NCI-H2171 (cell line): Measurements from ENCODE around the gene SPATA2L.

Source experiments
- DNase-seq: peaks from one replicate; lab custom pipeline; 2025; lab: John Stamatoyannopoulos, UW

SPATA2L gene

DNA sequence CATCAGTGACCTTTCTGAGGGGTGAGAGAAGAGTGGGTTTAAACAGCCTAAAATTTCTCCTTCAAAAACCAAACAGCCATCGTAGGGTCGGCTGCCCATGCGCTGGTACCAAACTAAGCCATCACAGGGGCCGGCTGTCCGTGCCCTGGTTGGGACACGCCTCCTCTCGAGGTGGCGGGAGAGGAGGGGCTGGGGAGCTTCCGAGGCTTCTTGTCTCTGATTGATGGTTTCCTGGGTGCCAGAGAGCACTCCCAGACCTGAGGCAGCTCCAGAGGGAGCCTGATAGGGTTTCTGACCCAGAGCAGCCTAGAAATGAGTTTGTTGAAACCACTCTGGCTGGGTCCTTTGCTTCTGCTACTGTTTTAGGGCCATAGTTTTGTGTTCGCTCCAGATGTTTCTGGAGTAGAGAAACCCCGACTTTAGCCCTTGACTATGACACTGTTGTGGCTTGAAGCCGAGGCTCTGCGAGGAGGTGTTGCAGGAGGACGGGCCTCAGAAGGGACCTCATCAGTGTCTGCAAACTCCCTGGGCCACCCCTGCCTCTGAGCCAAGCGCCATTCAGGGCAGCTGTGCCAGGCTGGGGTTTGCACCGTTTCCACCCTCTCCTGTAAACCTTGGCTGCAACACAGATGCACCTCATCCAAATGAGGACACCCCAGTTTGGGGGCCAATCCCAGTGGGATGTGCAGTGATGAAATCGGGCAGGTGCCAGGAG lies 26.1 kb upstream of the SPATA2L start:
- no peak for DNase-seq

- no peak for DNase-seq
Measured at GRCh38 chr16:89723279-89724250, 22.1 kb upstream of the SPATA2L start.

DNA sequence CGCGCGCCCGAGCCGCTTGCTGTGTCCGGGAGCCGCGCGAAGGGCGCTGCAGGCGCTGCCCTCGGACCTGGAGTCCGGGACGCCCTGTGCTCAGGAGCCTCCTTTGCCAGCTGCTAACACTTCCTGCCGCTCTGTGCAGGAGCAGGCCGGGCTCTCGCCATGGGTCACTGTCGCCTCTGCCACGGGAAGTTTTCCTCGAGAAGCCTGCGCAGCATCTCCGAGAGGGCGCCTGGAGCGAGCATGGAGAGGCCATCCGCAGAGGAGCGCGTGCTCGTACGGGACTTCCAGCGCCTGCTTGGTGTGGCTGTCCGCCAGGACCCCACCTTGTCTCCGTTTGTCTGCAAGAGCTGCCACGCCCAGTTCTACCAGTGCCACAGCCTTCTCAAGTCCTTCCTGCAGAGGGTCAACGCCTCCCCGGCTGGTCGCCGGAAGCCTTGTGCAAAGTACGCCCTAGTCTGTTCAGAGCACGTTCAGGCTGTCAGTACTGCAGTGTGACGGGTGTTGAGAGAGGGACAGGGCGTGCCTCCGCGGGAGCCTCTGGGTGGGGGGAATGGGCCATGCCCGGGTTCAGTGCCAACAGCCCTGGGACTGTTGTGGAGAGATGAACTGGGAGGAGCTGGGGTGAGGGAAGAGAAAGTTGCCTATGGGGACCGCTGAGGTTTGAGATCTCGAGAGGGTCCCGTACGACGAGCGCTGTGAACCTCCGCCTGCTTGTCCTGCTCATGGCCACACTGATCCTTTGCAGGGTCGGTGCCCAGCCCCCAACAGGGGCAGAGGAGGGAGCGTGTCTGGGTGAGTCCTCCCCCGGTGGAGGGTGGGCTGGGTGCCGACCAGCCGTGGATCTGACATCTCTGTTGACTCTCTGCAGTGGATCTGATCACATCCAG lies 21.1 kb upstream of the SPATA2L start:
- DNase-seq, result no peak

GRCh38 chr16:89721546-89722391 lies 20.3 kb upstream of the SPATA2L start:
- DNase-seq, result no peak

DNA sequence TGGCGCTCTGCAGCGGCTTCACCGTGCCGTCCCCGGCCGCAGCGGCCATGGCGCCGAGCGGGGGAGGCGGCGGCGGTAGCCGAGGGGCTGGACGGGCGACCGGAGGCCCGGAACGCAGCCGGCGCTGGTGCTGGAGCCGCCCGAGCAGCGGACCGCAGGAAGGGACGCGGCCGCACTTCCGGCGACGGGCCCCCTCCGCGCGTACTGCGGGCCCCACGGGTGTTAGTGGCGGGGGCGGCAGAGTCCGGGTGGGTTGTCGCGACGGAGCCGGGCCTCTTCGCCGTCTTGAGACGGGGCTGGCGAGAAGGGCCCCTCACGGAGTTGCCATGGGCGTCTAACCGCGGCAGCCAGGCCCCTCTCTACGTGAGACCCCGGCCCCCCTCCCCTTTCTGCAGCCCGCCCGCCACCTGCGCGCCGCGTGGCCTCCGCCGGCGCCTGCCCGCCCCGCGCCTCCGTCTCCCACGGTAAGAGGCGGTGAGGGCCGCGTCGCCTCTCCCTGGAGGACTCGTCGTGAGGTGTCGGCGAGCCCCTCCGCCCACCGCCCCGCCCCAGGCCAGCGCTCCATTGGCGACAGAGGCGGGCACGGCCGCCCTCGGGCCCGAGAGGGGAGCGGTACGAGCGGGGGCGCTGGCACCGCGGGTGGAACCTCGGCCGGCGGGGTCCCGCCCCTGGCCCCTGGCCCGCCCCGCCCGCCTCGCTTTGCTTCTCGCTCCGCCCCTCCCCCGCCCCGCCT lies 19.5 kb upstream of the SPATA2L start, which contains the start of the genes VPS9D1 and ZNF276:
VPS9D1 (minus strand) TSS at position 86 of the 733 bp plus-strand sequence; CDS start at position 49, 37 bp downstream.
ZNF276 (plus strand) TSS at position 725 of the 733 bp plus-strand sequence. CDS start 104 bp downstream, outside the sequence.
- peak; percentile 84 for DNase-seq

- DNase-seq, result no peak
Measured at GRCh38 chr16:89720551-89720812, 19.0 kb upstream of the SPATA2L start.

- DNase-seq, result no peak
Measured at GRCh38 chr16:89717688-89718505, 16.4 kb upstream of the SPATA2L start.

DNA sequence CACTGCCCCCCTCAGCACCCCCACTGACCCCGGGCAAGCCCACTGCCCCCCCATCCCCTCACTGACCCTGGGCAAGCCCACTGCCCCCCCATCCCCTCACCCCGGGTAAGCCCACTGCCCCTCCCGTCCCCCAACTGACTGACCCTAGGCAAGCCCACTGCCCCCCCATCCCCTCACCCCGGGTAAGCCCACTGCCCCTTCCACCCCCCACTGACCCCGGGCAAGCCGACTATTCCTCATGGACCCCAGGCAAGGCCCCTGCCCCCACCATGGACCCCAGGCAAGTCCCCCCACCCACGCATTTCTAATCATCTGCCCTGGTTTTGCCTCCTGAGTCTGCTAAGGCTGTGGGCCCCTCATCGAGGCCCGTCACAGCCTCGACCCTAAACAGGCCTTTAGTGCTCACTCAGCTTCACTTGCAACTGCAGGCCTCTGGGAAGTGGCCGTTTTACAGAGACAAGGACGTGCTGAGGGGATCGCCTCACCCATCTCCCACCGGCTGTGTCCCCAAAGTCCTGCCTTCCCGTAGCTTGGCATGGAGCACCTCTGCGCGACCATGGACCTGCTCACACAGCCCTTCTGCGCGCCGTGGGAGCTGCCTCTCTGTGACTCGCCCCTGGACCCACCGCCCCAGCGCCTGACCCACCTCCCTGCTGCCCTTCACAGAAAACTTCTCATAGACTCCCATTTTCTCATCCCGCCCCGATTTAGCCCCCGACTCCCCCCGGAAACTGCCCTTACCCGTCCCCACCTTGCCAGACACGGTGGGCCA lies 15.6 kb upstream of the SPATA2L start:
- DNase-seq, result no peak

DNA sequence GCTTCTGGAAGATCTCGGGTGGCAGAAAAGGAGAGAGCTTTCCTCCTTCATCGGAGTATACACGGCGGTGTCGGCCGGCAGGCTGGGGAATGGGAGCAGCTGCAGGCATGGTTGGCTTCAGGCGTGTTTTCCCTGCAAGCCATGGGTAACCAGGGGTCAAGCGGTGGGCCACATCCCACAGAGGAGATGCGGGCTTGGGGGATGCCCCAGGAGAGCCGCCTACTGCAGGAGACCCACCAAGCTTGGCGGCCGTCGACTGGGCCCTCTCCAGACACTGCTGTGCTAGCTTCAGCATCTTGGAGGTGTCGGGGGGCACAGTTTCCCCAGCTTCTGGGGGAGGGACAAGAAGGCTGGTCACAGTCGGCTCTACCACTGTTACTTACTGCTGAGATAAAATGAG lies 15.0 kb upstream of the SPATA2L start:
- no peak for DNase-seq

DNA sequence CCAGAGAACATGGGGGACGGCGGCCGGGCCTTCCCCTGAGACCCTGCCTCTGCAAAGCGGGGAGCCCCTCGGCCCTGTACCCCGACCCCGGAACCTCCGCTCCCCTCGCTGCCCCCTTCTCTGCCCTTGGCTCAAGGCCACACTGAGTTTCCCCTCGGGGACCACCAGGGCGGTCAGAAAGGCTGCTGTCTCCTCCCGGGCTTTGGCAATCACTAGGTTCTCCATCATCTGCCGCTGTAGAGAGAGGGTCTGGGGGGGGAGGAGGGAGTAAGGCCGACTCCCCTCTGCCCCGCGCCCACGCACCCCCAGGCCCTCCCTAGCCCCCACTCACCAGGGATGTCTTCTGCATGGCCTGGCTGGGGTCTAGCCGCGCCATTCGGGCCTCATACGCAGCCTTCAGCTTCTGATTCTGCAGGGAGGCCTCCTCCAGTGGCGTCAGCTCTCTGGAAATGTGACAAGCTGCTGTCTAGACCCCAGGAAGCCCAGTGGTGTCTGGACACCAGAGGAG lies 10.8 kb upstream of the SPATA2L start:
- DNase-seq, result no peak

GRCh38 chr16:89711601-89712273 lies 10.2 kb upstream of the SPATA2L start:
- DNase-seq, result peak; percentile 72

GRCh38 chr16:89710709-89711564 lies 9.4 kb upstream of the SPATA2L start:
- no peak for DNase-seq

DNA sequence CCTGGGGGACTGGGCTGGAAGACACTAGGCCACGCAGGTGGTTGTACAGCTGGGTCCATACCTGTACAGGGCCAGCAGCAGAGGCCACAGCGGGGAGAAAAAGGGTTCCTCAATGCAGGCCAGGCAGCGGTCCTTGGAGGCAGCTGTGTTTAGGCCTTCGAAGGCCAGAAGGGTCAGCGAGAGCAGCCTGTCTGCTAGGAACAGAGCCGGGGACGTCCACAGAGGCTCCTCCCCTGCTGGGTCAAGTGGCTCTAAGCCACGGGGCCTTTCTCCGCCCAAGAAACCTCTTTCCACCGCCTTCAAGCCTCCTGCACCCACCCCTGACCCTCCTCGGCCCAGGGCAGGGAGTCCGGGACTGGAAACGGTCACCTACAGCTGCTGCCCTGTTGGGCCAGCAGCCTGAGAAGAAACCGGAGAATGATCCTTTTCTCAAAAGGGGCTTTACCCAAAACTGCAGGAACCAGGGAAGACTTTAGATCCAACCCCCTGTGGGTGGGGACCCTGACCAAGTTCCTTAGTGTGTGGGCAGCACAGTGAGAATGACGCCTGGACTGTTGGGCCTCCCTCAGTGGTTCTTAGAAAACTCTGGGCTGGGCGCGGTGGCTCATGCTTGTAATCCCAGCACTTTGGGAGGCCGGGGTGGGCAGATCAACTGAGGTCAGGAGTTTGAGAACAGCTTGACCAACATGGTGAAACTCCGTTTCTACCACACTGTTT lies 8.4 kb upstream of the SPATA2L start:
- no peak for DNase-seq

DNA sequence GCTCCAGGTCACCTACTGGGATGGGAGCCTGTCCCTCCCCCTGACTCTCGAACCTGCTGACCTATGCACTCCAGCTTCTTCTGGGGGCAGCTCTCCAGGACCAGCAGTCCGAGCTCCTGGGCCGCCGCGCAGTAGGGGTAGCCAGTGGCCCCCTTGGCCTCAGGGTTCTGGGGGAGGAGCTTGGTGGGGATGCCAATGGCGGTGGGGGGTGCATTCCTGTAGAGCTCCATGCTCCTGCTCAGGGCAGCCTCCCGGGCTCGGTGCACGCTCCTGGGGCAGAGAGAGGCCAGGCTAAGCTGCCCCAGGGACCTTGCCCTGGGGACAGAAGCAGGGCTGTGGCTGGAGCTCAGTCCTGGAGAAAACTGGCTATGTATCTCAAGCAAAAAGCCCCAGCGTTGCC lies 7.7 kb upstream of the SPATA2L start:
- DNase-seq, result no peak

DNA sequence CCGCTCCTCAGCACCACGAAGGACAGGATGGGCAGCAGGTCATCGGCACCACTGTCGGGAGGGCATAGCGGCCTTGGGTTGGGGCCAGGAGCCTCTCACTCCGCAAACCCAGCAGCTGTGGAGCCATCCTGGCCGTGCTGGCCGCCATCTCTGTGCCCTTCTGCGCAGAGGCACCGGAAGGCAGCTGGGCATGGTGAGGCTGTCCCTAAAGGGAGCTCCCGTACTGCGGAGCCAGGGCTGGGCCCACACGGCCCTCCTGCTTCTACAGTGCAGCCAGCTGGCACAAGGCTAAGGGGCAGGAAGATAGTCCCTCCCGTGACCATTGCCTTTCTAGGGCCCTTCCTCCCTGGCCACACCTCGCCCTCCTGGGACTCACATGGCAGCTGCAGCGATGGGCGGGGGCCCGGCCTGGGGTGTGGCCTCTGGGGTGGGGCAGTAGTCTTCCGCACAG lies 7.0 kb upstream of the SPATA2L start:
- no peak for DNase-seq

- DNase-seq, result no peak
Measured at GRCh38 chr16:89707695-89708094, 6.2 kb upstream of the SPATA2L start.
